GM18520 (cell line): Measurements from ENCODE around the gene FGD3.

Experiments used
- ATAC-seq: cut with Tn5 transposase; IDR thresholded peaks from one replicate; pipeline ENCODE4 v1.9.1; 2021; ENCODE audit not compliant: unreplicated experiment

The FGD3 gene

DNA sequence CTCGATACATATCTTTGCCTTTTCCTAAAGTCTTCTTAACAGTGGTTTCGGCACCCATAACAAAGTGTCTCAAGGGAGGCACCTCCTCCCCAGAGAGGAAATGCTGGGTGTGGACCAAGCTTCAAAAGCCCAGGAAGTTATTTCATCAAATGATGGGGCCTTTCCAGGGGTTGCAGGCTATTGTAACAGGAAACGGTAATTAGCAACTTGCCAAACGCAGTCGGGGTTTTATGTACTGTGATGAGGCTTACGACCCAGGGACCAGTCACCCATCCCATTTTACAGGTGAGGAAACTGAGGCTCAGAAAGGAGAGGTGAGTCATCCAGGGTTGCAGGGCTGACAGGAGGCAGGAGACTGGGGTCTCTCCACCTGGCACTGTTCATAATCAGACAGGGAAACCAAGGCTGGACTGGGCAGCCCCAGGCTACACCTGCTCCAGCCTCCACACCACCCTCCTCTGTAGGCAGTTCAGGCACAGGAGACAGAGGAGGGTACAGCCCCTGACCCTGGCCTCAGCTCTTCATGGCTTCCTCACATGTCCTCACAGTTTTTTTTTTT is 81.2 kb downstream of the FGD3 start:
- ATAC-seq: no peak

DNA sequence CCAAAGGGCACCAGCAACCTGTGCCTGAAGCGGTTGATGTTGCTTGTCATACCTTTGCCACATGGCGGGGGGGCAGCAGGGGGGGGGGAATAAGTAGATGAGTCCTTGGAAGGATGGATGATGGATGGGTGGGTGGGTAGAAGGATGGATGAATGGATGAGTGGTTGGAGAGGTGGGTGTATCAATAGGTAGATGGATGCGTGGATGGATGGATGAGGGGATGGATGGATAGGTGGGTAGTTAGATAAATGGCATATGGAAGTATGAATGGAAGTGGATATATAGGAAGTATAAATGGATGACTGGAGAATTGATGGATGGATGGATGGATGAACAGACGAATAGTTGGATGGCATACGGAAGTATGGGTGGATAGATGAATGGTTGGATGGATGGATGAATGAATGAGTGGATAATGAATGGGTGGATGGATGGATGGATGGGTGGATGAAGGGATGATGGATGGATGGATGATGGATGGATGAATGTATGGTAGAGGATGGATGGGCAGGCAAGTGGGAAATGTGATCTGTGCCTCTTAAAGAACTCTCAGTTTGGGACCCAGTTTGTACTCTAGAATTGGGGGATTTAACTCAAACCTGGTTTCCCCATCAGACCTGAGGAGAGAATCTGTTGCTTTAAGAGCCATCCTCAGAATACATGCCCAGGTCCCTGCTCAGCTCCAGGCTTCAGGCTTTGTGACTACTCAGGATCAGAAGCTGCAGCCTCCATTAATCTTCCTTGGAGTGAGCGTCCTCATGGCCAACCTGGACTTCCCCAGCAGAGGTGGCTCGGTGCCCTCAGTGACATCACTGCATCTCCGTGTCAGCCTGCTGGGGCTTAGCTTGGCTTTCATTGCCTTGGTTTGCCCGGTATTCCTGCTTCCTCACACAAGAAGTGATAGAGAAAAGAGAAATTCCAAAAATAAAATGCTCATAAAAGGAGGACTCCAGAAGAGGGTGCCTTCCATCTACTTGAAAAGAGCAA is 83.6 kb downstream of the FGD3 start:
- ATAC-seq: no peak

DNA sequence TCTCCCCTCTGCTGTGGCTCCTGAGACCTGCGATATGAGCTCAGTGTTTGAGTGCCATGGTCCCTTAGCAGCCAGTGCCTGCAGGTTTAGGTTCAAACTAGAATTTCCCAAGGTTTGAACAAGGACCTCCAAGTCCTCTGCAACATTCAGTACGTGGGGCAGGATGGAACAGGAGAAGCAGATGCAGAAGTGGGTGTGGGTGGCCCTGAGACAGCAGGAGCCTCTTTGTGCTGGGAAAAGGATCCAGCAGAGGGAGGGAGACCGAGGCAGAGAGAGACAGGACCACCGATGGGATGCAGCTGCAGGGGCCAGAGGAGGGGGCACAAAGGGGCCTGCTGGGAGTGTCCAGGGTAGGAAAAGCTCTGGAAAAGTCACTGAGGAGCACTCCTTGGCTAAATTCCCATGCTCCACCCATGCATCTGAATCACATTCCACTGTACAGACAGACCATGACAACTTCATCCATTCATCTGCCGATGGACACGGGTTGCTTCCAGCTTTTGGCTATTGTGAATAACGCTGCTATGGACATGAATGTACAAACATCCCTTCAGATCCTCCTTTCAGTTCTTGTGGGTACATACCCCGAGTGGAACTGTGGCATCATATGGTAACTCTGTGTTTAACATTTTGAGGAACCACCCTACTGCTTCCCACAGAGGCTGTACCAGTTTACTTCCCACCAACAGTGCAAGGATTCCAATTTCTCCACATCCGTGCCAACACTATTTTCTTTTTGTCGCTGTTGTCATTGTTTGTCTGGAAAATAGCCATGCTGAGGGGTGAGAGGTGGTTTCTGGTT is 84.5 kb downstream of the FGD3 start:
- ATAC-seq: no peak

DNA sequence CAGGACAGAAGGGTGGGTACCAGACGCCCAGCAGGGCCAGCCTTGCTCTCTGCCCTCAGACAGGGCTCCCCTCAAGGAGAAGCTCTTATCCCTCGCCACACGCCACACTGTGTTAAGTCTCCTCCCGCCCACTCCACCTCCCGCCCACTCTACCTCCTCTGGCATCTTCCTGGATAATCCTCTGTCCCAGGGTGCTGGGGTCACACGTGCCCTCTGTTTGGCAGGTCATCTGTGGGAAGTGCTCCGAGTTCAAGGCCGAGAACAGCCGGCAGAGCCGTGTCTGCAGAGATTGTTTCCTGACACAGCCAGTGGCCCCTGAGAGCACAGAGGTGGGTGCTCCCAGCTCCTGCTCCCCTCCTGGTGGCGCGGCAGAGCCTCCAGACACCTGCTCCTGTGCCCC is 85.2 kb downstream of the FGD3 start:
- ATAC-seq: no peak

DNA sequence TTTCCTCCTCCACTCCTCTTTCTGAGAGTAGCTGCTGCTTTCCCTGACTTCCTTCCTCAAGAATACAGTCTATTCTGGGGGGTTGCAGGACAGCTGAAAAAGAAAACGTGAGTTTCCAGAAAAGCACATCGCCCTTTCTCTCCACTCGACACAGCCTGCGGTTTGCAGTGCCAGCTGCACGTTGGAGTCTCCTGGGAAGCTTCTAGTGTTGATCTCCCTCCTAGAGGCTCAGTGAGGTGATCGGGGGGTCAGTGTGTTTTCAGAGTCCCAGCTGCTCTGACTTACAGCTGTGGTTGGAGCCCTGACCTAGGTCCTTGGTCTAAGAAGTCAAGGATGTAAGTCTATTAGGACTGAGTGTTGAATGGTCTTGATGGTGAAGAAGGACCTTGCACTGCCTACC is 86.2 kb downstream of the FGD3 start:
- no peak for ATAC-seq

DNA sequence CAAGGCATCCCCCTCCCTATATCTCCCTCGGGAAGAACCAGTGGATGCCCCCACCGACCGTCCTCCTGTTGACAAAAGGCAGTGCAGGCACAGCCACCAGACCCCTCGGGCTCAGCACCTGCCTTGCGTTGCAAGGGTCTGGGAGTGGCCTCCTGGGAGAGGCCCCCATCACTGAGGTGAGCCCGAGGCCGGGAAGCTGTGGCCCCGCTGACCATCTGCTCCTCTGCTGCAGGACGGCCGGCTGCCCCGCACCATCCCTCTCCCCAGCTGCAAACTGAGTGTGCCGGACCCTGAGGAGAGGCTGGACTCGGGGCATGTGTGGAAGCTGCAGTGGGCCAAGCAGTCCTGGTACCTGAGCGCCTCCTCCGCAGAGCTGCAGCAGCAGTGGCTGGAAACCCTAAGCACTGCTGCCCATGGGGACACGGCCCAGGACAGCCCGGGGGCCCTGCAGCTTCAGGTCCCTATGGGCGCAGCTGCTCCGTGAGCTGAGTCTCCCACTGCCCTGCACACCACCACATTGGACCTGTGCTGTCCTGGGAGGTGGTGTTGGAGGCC is 87.9 kb downstream of the FGD3 start:
- no peak for ATAC-seq

DNA sequence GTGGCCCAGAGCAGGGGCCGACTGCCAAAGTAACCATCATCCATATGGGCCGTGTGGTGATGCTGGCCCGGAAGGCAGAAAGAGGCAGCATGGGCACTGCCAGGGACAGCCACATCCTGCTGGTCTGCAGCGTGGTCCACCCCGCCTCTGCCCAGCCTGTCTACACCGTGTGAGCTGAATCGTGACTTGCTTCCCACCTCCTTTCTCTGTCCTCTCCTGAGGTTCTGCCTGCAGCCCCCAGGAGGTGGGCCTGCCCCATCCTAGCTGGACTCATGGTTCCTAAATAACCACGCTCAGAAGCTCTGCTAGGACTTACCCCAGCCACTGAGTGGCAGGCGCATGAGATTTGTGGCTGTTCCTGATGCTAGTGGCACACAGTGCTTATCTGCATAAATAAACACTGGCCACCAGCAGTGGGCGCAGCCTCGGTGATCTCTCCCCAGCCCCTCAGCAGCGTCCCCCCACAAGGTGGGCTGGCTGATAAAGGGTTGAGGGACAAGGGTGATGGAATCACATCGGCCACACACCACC is 88.6 kb downstream of the FGD3 start:
- ATAC-seq: no peak

DNA sequence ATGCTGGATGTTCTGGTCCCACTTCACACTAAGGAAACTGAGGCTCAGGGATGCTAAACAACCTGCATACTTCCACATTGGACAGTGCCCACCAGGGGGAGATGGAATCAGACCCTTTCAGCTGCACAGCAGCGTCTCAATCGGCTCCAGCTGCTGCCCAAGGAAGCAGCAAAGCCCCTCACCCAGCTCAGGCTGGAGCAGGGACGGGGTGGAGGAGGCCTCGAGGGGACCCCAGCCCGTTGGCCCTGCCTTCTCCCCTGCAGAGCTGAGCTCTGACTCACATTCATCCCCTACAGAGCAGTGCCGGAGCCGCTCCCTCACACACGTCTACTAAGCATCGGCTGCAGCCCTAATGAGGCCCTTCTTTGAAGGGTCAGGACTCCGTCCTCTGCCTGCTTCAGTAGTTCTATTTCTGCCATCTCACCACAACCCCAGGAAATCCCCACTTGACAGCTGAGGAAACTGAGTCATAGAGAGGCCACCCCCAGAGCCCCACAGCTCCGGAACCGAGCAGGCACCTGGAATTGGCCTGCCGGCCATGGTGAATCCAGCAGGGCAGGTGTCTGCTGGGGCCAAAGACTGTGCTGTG is 89.7 kb downstream of the FGD3 start:
- no peak for ATAC-seq

DNA sequence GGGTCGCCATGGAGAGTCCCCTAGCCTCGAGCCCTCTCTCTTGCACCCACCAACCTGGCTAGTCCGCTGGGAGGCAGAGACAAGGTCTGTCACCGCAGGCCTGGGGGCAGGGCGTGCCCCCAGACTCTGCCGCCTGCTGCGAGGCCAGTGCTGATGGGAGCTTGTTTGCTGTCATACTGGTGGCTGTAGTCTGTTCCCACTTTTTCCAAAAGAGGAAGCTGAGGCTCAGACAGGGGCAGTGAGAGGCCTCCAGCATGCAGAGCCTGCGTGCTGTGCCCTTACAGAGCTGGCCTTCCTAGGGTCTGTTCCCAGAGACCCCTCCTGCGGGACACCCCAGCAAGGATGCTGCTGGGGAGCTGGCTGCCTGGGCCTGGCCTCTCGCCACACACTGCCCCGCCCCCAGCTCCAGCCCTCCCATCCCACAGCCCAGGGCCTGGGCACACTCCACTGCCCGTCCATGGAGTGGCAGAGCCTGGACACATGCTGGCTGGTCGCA is 90.2 kb downstream of the FGD3 start:
- ATAC-seq: no peak

DNA sequence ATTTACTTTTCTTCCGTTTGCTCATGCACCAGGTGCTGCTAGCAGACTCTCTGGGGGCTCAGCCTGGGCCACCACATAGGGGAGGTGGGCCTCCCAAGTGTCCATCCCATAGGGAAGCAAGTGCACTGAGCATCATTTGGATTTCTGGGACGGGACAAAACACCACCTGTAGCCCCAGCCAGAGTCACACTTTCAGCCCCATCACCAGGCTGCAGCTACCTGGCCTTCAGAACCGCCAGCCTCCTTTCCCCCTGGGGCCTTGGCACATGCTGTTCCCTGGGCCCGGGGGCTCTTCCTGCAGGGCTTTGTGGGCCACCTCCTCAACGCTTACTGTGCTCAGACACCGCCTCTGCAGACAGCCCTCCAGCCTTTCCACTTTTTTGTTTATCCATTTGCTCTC is 91.6 kb downstream of the FGD3 start:
- no peak for ATAC-seq

DNA sequence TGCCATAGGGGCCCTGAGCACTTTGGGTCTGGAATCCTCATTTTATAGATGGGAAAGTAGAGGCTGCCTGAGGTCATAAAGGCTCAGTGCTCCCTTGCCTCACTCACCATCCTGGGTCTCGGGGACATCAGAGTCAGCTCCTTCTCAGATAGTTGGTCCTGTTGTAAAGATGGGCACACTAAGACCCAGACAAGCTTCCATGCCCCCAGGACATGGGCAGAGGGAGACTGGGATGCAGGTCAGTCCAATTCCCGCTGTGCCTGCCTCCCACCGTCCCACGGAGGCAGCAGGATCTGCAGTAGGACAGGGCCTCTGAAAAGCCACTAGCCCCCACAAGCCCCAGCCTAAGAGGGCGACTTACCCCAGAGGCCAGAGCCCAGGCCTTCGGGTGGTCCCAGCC is 92.1 kb downstream of the FGD3 start:
- no peak for ATAC-seq

DNA sequence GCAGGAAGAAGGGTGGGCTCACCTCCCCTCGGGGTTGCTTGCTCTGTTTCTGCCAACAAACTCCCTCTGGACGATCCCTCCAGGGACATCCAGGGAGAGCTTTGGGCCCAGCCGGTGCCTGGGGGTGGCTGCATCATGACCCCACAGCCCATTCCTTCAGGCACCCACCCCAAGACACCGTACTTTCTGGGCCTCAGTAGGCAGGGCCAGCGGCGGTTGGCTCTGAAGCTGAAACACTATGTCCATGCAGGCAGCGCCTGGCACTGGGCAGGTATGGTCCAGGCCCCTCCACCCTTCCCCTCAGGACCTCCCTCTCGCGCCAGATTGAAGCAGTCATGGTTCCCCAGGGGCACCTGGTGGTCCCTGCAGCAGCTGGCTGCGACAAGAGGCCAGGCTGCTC is 92.7 kb downstream of the FGD3 start:
- no peak for ATAC-seq

DNA sequence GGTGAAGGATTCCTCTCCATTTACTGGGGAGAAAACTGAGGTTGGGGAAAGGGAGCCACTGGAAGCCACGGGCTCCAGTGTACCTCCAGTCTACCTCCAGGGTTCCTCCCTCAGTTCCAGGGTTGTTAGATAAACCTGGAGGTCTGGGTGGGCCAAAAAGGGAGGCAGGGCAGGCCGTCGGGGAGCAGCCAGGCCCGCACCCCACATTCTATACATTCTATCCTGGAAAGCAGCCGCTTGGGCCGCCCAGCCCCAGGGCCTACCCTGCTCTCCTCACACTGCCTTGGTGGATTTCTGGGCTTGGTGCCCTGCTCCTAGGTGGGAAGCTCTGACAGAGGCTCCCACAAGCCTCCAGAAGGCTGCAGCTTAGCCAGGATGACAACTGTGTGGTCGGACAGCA is 93.1 kb downstream of the FGD3 start:
- no peak for ATAC-seq

DNA sequence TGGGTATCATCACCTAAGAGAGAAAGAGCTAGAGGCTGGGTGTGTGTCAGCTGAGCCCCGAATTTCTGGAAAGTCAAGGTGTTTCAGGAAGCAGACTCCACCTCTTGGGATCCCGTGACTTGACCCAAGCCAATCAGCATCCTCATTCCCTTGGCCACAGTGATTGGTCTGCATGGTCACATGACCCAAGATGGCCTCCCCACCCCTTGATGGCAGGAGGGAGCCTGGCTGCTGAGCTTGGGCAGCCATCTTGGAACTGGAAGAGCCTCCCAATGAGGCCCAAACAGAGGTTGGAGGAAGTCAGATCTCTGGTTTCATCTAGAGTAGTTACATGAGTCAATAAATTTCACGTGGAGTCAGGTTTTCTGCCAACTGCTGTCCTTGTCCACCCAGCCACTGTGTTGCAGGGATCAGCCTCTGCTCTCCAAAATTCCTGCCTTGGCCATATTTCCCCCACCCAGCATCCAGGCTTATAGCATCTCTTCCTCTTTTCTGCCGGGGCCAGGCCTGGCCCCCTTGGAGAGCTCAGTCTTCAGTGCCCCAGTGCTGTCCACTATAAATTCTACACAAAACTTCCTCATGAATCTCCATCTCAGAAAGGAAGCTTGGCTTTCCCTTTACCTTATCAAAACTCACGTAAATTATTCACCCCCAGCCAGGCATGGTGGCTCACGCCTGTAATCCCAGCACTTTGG is 93.9 kb downstream of the FGD3 start:
- no peak for ATAC-seq

DNA sequence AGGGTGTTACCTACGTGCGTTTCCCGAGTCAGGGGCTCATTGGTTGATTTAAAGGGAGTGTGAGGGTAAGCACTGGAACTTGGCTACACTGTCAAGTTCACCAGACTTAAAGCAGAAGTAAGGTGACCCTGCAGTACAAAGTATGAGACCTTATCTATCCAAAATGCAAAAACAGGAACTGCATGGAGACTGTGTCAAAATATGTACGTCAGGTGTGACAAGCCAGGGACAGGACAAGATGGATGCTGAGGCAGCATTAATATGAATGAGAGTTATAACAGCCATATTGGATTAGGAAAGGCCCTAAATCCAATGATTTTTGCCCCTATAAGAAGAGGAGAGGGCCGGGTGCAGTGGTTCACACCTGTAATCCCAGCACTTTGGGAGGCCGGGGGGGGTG is 95.8 kb downstream of the FGD3 start:
- no peak for ATAC-seq

DNA sequence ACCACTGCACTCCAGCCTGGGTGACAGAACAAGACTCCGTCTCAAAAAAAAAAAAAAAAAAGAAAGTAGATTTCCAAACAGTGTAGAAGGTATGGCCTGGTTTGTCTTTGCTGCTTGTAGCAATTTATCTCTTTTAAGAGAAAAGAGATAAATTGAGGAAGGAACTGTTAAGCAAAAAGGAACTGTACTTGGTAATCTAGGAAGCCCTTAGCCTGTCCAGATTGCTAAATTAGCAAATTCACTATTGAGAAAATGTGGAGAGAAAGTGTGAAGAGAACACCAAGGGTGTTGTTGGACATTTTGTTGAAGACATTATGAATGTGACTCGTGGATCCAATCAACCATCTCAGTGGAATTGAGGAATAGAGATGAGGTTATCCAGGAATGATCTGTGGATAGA is 98.2 kb downstream of the FGD3 start:
- no peak for ATAC-seq

DNA sequence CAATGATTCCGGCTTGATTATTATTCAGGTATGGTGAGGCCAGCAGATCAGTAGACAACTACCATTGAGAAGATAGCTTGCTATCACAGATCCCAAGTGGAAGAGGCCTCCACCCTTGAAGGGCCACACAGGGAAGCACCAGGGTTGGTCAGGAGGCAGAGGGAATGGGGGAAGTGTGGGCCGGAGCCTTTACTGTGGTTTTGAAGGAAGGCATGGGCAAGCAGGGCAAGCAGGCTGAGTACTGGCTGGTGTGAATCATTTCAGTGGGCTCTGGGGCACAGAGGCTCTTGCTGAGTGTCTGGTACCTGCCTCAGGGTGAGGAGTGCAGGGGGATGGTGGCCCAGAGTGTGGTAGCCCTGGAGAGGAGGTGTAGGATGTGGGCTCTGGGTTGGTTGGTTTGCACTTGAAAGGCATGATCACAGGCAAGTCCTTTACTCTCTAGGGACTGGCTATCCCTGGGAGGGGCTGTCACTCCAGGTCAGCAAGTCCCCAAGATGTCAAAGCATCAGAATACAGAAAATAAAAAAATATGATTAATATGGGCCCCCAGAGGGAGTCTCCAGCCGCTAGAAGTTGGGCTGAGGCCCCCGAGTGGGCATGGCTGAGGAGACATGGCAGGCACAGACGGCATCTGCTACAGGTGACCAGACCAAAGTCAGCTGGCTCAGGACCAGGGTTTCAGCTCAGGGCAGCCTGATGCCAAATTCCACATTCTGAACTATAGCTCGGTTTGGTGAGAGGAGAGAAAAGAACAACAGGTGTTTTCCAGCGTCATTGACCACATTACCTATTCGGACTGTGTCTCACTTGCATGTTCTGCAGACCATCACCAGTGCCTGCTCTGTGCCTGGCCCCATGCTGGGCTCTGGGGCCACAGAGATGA is 101.5 kb downstream of the FGD3 start:
- ATAC-seq: no peak

DNA sequence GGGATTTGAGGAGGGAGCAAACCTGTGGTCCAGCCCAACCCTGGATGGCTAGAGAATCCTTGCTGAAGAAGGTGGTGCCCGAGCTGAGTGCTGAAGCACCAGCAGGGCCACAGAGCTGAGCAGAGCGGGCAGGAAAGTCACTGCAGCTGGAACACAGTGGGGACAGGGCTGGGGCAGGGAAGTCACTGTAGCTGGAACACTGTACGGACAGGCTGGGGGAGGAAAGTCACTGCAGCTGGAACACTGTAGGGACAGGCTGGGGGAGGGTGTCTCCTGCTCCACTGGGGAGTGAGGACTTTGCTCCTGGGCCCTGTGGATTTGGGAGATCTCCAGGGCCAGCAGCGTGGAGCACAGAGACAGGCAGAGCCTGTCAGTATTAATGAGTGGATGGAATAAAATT is 102.2 kb downstream of the FGD3 start:
- no peak for ATAC-seq

DNA sequence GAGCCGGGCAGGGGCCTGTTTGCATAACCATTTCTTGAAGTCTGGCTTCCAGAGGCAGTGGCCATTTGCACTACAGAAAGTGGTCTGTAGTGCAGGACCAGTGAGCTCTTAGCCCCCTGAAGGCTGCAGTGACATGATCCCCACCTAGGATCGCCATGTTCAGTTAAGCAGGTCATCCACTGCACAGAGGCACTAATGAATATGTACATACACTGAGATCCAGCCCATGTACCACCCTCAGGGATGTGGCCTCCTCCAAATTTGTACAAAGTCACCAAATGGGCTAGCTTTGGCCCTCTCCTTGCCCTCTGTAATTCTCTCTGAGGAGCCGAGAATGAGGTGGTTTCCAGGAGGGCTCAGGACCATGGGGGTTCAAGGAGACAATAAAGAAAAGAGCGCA is 102.9 kb downstream of the FGD3 start:
- no peak for ATAC-seq
